GM18870 (cell line): ENCODE results near the gene GALNT7.

Experiments used
- ATAC-seq: cut with Tn5 transposase; IDR thresholded peaks from one replicate; pipeline ENCODE4 v1.9.1; 2021; ENCODE audit warnings: moderate library complexity; ENCODE audit not compliant: unreplicated experiment

The GALNT7 gene

GRCh38 chr4:173259310-173259709 lies 90.7 kb downstream of the GALNT7 start:
- no peak for ATAC-seq

DNA sequence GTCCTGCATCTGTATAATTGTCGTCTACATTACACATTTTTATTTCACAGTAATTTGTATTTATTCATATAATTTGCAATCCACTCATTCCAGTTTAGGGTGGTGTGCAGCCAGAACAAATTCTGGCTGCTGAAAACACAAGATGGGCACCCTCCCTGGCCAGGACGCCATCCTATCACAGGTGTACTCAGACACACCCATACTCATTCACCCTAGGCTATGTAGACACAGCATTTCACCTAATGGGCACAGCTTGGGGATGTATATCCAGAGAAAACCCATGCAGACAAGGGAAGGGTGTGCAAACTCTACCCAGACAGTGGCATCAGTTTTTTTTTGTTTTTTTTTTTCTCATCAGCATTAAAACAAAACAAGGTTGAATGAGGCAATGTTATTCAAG lies 92.4 kb downstream of the GALNT7 start:
- no peak for ATAC-seq

DNA sequence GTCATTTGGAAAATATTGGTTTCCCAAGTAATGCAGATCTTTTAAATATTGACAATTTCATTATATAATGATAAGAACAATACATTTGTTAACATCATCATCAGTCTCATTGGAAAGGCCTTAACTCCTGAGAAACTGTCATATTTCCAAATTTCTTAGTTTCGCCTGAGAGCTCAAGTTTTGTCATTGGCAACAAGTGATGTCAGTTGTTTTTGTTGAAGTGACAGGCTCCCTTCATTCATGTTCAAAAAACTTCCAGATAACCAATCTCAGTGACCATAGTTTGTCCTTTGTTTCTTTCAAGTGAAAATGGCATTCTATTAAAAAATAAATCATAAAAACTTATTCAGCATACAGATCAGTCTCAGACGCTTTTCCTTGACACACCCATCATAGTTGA lies 93.8 kb downstream of the GALNT7 start:
- ATAC-seq = no peak

DNA sequence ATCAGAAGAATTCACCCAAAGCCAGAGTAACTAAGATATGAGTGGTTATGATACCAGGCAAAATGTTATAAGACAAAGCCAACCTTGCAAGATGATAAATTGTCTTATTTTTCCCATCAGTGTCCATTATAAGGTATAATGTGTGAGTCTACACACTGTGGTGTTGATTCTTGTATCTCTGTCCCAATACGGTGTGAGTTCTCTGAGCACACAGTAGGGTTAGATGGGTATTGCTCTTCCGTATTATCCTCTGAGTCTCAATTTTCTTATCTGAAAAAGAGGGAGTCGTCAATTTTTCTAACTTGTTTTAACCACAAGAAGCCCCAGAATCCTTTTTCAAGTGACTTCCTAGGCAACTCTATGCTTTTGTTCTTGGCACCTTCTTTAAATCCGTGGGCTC lies 95.6 kb downstream of the GALNT7 start:
- ATAC-seq = peak; percentile 8

DNA sequence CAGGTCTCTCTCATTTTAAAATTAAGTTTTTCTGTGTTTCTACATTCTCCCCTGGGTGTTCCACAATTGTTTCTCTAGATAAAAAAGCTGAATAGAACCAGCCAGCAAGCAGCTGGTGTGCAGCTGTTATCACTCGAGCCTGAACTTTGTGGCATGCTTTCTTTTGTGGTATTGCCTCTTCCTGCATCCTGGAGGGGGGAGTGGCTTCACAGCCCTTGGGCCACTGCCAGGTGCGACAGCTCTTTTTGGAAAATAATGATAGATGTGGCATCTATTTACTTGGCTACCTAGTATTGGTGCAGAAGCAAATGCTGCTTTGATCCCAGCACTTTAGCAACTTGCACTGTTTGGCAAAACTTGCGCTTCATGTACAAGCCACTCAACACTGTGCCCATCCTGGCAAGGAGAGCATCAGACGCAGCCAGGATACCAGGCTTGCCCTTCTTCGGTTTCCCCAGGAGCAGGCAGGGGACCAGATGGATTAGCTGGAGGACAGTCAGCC lies 96.1 kb downstream of the GALNT7 start:
- peak; percentile 87 for ATAC-seq

- no peak for ATAC-seq
Measured at GRCh38 chr4:173265751-173266150, 97.1 kb downstream of the GALNT7 start.

DNA sequence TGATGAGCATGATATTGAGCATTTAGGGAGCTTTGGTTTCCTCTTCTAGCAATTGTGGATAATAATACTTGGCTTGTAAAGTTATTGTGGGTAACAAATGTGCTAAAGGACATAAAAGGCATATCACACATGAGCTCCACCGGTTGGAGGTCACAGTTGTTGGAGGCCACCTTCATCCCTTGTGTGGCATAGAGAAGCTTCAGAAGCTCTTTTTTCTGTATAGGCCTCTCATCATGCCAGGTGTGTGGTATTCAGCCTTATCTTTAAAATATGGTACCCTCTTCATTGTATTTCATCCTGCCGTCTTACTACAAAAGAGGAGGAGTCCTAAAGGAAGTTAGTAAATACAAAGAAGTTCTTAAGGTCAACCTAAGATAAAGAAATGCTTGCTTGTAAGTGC lies 99.1 kb downstream of the GALNT7 start:
- ATAC-seq = no peak

DNA sequence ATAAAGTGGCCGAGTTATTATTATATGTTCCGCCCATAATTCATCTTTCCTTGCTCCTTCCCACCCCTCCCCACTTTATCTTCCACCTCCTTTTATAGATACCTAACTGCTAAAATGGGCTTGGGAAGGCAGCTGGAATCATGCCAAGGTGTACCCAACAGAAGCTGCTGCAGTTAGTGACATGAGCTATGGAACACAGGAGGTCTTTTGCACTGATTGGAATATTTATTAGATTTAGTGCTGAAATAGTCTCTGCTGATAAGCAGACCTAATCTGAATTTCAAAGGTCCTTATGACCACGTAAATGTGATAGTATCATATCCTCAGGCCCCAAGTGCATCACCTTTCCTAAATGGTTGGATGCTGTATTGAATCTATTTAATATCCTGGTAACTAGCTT lies 100.7 kb downstream of the GALNT7 start:
- ATAC-seq = no peak

GRCh38 chr4:173270312-173271027 lies 101.9 kb downstream of the GALNT7 start:
- ATAC-seq = no peak

GRCh38 chr4:173272314-173272713 lies 103.7 kb downstream of the GALNT7 start:
- no peak for ATAC-seq

- ATAC-seq = no peak
Measured at GRCh38 chr4:173272996-173273395, 104.4 kb downstream of the GALNT7 start.

DNA sequence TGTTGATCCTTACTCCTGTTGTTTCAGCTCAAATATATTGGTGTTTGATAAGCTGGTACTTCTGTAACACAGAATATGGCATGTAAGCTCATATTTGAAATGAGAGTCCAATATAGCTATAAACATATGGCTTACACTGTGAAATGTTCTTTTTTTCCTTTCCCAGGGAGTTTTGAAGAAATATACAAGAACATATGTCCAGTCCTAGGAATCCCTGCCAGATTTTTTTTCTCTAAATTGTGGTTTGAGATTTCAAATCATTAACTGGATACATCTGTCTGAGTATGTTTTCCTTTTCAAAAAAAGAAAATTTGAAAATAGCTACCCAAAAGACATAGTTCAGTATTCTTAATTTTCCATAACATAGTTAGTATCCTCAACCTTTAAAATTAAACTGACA lies 105.3 kb downstream of the GALNT7 start:
- ATAC-seq = no peak

- ATAC-seq = no peak
Measured at GRCh38 chr4:173274744-173275143, 106.1 kb downstream of the GALNT7 start.

DNA sequence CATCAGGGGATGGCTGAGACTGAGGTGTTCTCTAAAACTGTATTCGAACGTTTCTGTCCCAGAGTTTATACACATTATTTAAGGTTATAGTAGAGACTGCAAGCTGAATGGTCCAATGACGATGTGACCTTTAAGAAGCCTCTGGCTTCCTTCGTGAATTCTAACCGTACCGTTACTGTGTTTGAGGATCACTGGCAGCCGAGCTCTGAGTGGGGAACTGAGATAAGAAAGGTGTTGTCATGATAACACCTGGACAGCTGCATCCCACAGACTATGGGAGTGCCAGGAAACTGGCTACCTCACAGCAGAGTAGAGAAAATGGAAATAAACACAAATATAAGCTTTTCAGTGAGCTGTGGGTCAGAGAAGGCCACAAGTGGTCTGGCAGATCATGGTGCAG lies 106.5 kb downstream of the GALNT7 start:
- no peak for ATAC-seq

GRCh38 chr4:173277340-173277739 lies 108.7 kb downstream of the GALNT7 start:
- no peak for ATAC-seq

DNA sequence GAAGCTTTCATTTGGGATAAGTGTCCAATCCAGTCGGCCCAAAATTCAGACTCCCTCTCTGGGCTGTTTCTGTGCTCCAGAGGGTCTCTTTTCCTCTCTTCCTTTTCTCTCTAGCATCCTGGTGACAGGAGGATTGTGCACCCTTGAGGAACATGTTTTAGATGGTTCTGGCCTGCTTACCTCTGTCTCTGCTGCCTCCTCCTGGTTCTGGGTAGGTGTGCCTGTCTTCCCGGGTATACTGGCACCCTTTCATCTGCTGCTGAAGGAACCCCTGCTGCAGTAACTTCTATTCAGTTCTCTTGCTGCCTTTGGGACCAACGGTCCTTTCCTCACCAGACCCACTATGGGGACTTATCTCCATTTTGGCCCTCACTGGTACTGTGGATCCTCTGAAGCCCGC lies 112.4 kb downstream of the GALNT7 start:
- no peak for ATAC-seq

- peak; percentile 53 for ATAC-seq
Measured at GRCh38 chr4:173281406-173282255, 113.0 kb downstream of the GALNT7 start.

- no peak for ATAC-seq
Measured at GRCh38 chr4:173282256-173282562, 113.6 kb downstream of the GALNT7 start.

GRCh38 chr4:173282626-173283025 lies 114.0 kb downstream of the GALNT7 start:
- no peak for ATAC-seq

- ATAC-seq = no peak
Measured at GRCh38 chr4:173284463-173284862, 115.9 kb downstream of the GALNT7 start.

DNA sequence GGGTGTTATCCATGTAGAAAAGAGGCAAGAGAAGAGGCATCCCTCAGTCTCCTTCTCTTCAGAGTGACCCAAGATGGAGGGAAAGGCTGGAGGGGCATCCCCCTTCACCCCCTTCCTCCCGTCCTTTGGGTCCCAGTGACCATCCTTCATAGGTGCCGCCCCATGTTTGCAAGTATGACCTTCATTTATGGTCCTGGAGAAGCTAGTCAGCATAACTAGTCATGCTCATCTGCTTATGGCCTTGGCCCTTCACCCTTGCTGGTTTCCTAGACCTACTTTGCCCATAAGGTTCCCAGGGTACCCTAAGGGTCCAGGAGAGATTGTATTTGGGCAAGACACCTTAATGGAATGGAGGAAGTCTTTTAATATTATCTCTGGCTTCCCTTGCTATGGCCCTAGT lies 118.9 kb downstream of the GALNT7 start:
- ATAC-seq = no peak

DNA sequence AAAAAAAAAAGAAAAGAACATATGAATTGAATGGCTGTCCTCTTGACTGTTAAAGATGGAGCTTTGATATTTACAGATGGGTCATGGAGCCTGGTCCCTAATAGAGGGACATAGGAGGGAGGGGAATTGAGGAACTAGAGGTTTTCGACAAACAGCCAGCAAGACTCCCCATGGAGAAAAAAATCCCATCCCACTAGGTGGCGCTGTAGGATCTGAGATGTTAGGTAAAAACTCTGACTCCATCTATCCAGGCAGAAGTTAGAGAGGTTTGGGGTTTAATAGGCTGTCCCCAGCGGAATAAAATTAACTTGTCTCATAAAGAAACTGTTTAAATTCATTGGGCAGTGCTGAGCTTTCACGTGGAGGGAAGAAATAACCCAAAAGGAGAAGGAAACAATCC lies 119.7 kb downstream of the GALNT7 start:
- ATAC-seq = peak; percentile 62
